Smooth muscle cell of the umbilical artery (primary cell): Measurements from ENCODE around the gene DEPDC7. TPM values are rescaled to one million over a fixed set of nuclear protein-coding genes. Genes with fewer than 3 reads are reported as not detected.

Source experiments
- total RNA-seq: library from RNA; depleted of rRNA; stranded (reverse); fragments of >200 nt; gene quantifications from 2 replicates; pipeline ENCODE4 v1.2.3, GENCODE V29; 2014

Gene DEPDC7
- total RNA-seq: 6.5 and 8.9 TPM in 2 replicates

DNA sequence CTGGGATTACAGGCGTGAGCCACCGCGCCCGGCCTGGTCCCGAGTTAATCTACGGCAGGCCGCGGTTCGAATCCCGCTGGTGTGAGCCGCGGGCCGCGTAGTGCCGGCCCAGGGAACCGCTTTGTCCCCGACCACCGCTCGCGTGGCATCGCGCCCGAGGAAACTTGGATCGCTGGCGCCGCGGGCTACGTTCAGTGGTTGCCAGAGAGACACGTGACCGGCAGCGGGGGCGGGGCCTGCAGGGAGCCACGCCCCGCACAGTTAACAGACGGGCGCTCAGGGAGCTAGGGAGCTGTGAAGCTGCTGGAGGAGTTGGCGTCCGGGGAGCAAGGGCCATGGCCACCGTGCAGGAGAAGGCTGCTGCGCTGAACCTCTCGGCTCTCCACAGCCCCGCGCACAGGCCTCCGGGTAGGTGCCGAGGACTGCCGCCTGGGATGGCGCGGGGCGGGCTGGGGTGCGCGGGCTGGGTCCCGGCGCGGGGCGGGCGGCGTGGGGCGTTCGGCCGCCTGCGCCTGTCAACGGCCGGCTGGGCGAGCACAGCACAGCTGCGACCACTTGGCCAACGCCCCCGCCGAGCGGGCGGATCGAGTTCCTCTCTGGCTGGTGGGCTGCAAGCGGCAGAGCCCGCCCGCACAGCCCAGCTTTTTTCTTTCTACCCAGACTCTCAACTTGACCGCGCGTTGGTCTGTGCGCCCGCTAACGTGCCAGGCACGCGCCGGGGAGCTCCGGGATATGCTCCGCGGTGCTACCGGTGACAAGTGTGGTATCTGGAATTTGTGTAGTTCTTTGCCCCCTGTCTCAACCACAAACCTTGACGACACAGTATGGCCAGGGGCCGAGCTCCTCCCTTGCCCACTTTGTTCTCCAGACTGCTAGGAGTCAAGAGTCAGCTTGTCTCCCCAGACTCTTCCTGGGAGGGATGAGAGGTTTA, at the start of gene DEPDC7:
Gene DEPDC7, plus strand, starts transcription at position 258 of the 931 bp plus-strand sequence. Its CDS starts 78 bp downstream, at position 336.

DNA sequence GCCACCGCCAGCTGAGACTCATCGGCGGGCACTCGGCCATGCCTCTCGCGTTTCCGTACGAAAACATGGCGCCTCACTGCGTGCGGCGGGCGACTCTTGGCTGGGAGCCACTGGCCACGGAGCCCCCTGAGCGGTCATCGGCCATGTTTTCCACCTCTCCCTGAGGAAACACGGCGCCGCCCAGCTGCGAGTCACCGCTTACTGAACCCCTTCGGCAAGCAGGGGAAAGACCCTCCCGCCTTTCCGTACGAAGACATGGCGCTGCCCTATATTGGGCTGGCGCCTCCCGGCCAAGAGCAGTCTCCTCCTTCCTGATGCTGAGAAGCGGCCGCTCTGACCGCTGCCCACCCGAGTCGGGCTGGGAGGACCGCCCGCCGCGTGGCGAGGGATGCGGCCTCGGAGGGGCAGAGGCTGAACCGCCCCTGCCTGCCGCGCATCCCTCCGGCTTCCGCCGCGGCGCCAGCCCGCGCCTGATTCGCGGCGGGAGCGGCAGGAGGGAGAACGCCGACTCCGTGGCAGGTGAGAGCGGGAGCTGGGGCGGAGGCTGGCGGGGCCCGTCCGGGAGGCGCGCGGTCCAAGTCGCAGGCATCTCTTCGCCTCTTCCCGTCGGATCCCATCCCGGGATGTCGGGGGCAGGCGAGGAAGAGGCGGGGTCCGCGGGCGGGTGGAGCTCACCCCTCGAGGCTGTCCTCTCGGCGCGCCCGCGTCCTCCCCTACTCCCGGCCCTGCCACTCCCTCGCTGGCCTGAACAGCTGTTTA, 23.8 kb downstream of the DEPDC7 start, which contains the start of gene TCP11L1:
Gene TCP11L1, plus strand, starts transcription at position 299 of the 759 bp plus-strand sequence. CDS start 4,202 bp downstream, outside the sequence.

Other genes starting within 250 kb of the DEPDC7 start
- gene CCDC73, start 221.2 kb upstream of the DEPDC7 start, total RNA-seq: not detected in 2 replicates
- under 0.01 and 0.09 TPM in 2 replicates for gene PRRG4, start 186.0 kb upstream of the DEPDC7 start, total RNA-seq
- 16.6 and 35.5 TPM in 2 replicates for gene QSER1, start 123.1 kb upstream of the DEPDC7 start, total RNA-seq
- 25.2 and 36.1 TPM in 2 replicates for gene TCP11L1, start 23.7 kb downstream of the DEPDC7 start, total RNA-seq
- gene CSTF3, start 145.6 kb downstream of the DEPDC7 start, total RNA-seq: 22.9 and 35.3 TPM in 2 replicates
- 64.1 and 114 TPM in 2 replicates for gene HIPK3, start 241.5 kb downstream of the DEPDC7 start, total RNA-seq